GM12891 (cell line): Measurements from ENCODE around the gene CXXC4.

Experiments
- PAX5 ChIP-seq: IDR thresholded peaks from 2 replicates; pipeline ENCODE4 v1.6.1; 2011; ENCODE audit warnings: low read length, moderate library complexity, mild to moderate bottlenecking; ENCODE audit not compliant: insufficient read depth, severe bottlenecking
- POLR2A ChIP-seq: IDR thresholded peaks from 2 replicates; pipeline ENCODE4 v1.6.1; 2011; ENCODE audit warnings: low read depth, low read length, control low read depth
- POLR2AphosphoS5 ChIP-seq: IDR thresholded peaks from 2 replicates; pipeline ENCODE4 v1.6.1; 2011; ENCODE audit warnings: low read depth, low read length, control low read depth
- POU2F2 ChIP-seq: IDR thresholded peaks from 2 replicates; pipeline ENCODE4 v1.6.1; 2011; ENCODE audit warnings: low read depth, mild to moderate bottlenecking, control low read depth, low read length, moderate library complexity
- SPI1 ChIP-seq: IDR thresholded peaks from 2 replicates; pipeline ENCODE4 v1.6.1; 2011; ENCODE audit warnings: low read depth, low read length, control low read depth
- TAF1 ChIP-seq: IDR thresholded peaks from 2 replicates; pipeline ENCODE4 v1.6.1; 2011; ENCODE audit warnings: low read depth, low read length, control low read depth

GRCh38 chr4:104429150-104429741, 65.4 kb downstream of the CXXC4 start:
- TF ChIP-seq POLR2A (no peak), POLR2AphosphoS5 (no peak), TAF1 (no peak), POU2F2 (no peak), SPI1 (no peak), PAX5 (no peak)
